Measurements from ENCODE around the gene PTPN4. TPM values are rescaled to one million over a fixed set of nuclear protein-coding genes. Genes with fewer than 3 reads are reported as not detected.
"Not testable (repeated sequence)": the region's sequence is repeated elsewhere in the genome, so short reads cannot be mapped to it uniquely, and the experiment has no call there.

The PTPN4 gene
- total RNA-seq, 1 experiment from 2014 or later: 15.1 TPM

GRCh38 chr2:119803101-119803500 is 43.4 kb downstream of the PTPN4 start:
- DNase-seq (ENCODE audit: low spot score): no peak

GRCh38 chr2:119804409-119804808 is 44.7 kb downstream of the PTPN4 start:
- DNase-seq (ENCODE audit: low spot score): not testable (repeated sequence)

GRCh38 chr2:119808516-119809147 is 48.9 kb downstream of the PTPN4 start:
- DNase-seq (ENCODE audit: low spot score): no peak

GRCh38 chr2:119809339-119810048 is 49.8 kb downstream of the PTPN4 start:
- peak; percentile 14 for DNase-seq (ENCODE audit: low spot score)

- DNase-seq (ENCODE audit: low spot score): no peak
Observed at GRCh38 chr2:119810049-119810630, 50.4 kb downstream of the PTPN4 start.

- DNase-seq (ENCODE audit: low spot score): no peak
Observed at GRCh38 chr2:119814216-119814615, 54.5 kb downstream of the PTPN4 start.

GRCh38 chr2:119818792-119819191 is 59.1 kb downstream of the PTPN4 start:
- no peak for DNase-seq (ENCODE audit: low spot score)

- DNase-seq (ENCODE audit: low spot score): no peak
Observed at GRCh38 chr2:119819846-119820245, 60.1 kb downstream of the PTPN4 start.

- peak; percentile 67 for DNase-seq (ENCODE audit: low spot score)
Observed at GRCh38 chr2:119820275-119820674, 60.6 kb downstream of the PTPN4 start.

- no peak for DNase-seq (ENCODE audit: low spot score)
Observed at GRCh38 chr2:119821266-119821665, 61.5 kb downstream of the PTPN4 start.

- DNase-seq (ENCODE audit: low spot score): peak; percentile 11
Observed at GRCh38 chr2:119823734-119824334, 64.1 kb downstream of the PTPN4 start.

- DNase-seq (ENCODE audit: low spot score): peak; percentile 45
Observed at GRCh38 chr2:119826370-119826961, 66.7 kb downstream of the PTPN4 start.

- DNase-seq (ENCODE audit: low spot score): peak; percentile 15
Observed at GRCh38 chr2:119827866-119828507, 68.3 kb downstream of the PTPN4 start.

- no peak for DNase-seq (ENCODE audit: low spot score)
Observed at GRCh38 chr2:119836455-119837142, 76.9 kb downstream of the PTPN4 start.

- DNase-seq (ENCODE audit: low spot score): no peak
Observed at GRCh38 chr2:119837350-119837749, 77.6 kb downstream of the PTPN4 start.

- no peak for DNase-seq (ENCODE audit: low spot score)
Observed at GRCh38 chr2:119837759-119838158, 78.0 kb downstream of the PTPN4 start.

GRCh38 chr2:119838179-119838578 is 78.5 kb downstream of the PTPN4 start:
- no peak for DNase-seq (ENCODE audit: low spot score)

GRCh38 chr2:119841550-119841949 is 81.8 kb downstream of the PTPN4 start:
- DNase-seq (ENCODE audit: low spot score): no peak

- no peak for DNase-seq (ENCODE audit: low spot score)
Observed at GRCh38 chr2:119846021-119846420, 86.3 kb downstream of the PTPN4 start.

GRCh38 chr2:119849838-119850565 is 90.3 kb downstream of the PTPN4 start:
- no peak for DNase-seq (ENCODE audit: low spot score)
